IMR-90 (cell line): ENCODE measurements around the gene GRIK3. TPM values are rescaled to one million over a fixed set of nuclear protein-coding genes. Genes with fewer than 3 reads are reported as not detected.

Source experiments
- ATAC-seq: fragments of 200-7000 bp; cut with Tn5 transposase; 2 replicates; pipeline ENCODE4 v1.9.1; 2020; ENCODE audit warnings: low read depth, mild to moderate bottlenecking, moderate library complexity
- BruUV-seq: library from RNA; stranded (reverse); fragments of 400-500 nt; replicated peaks from 2 replicates; lab custom pipeline; 2021; lab: Mats Ljungman, UMichigan
- CTCF ChIA-PET: fragments of 300-600 bp; formaldehyde crosslinking; extraction: SDS; loops from one replicate; lab custom pipeline; 2021; ENCODE audit warnings: antibody characterized with exemption; lab: Yijun Ruan, JAX
- POLR2A ChIA-PET: fragments of 300-600 bp; sonication (Branson Sonifier 250); formaldehyde crosslinking; loops from one replicate; lab custom pipeline; 2022; ENCODE audit warnings: antibody characterized with exemption; ENCODE audit not compliant: unreplicated experiment; lab: Charles Lee
- DNase-seq: peaks from one replicate; pipeline ENCODE4 v3.0.0; 2013
- H2AFZ ChIP-seq: replicated peaks from 2 replicates; pipeline ENCODE3; 2013; ENCODE audit warnings: low read length, mild to moderate bottlenecking; ENCODE audit not compliant: poor library complexity
- H2AK5ac ChIP-seq: 2 replicates; pipeline ENCODE4 v1.6.1; 2013; ENCODE audit warnings: low read depth, low read length, inconsistent platforms
- H2AK9ac ChIP-seq: replicated peaks from 2 replicates; pipeline ENCODE3; 2013; ENCODE audit warnings: mild to moderate bottlenecking, low read depth, low read length, moderate library complexity; ENCODE audit not compliant: poor library complexity
- H2BK120ac ChIP-seq: 2 replicates; pipeline ENCODE4 v1.6.1; 2013; ENCODE audit warnings: low read depth, low read length, inconsistent platforms
- H2BK15ac ChIP-seq: 3 replicates; pipeline ENCODE4 v1.6.1; 2013; ENCODE audit warnings: low read depth, low read length, inconsistent platforms
- H2BK20ac ChIP-seq: 2 replicates; pipeline ENCODE4 v1.6.1; 2013; ENCODE audit warnings: low read depth, mild to moderate bottlenecking, inconsistent platforms, low read length, moderate library complexity
- H2BK5ac ChIP-seq: 2 replicates; pipeline ENCODE4 v1.6.1; 2013; ENCODE audit warnings: mild to moderate bottlenecking, low read depth, low read length, inconsistent platforms; ENCODE audit not compliant: poor library complexity, severe bottlenecking
- H3K14ac ChIP-seq: replicated peaks from 2 replicates; pipeline ENCODE4 v1.6.1; 2013; ENCODE audit warnings: low read depth, low read length, inconsistent platforms
- H3K18ac ChIP-seq: 2 replicates; pipeline ENCODE4 v1.6.1; 2013; ENCODE audit warnings: low read depth, low read length, control low read depth
- H3K23ac ChIP-seq: 2 replicates; pipeline ENCODE4 v1.6.1; 2013; ENCODE audit warnings: low read depth, low read length, inconsistent platforms
- H3K27ac ChIP-seq: 2 replicates; pipeline ENCODE4 v1.5.1; 2013; ENCODE audit warnings: mild to moderate bottlenecking, control low read depth, low read length; ENCODE audit not compliant: insufficient read depth
- H3K27me3 ChIP-seq: 2 replicates; pipeline ENCODE4 v1.6.1; 2013; ENCODE audit warnings: low read length; ENCODE audit not compliant: control insufficient read depth, insufficient read depth
- H3K36me3 ChIP-seq: 2 replicates; pipeline ENCODE4 v1.6.1; 2013; ENCODE audit warnings: low read length, mixed read lengths; ENCODE audit not compliant: control insufficient read depth, insufficient read depth
- H3K4ac ChIP-seq: 2 replicates; pipeline ENCODE4 v1.6.1; 2013; ENCODE audit warnings: low read depth, low read length, inconsistent platforms
- H3K4me1 ChIP-seq: 2 replicates; pipeline ENCODE4 v1.6.1; 2013; ENCODE audit warnings: low read length, mixed read lengths; ENCODE audit not compliant: control insufficient read depth, insufficient read depth
- H3K4me2 ChIP-seq: 2 replicates; pipeline ENCODE4 v1.6.1; 2013; ENCODE audit warnings: low read depth, mild to moderate bottlenecking, control low read depth, low read length, moderate library complexity
- H3K4me3 ChIP-seq: 2 replicates; pipeline ENCODE4 v1.5.1; 2013; ENCODE audit warnings: low read depth, mild to moderate bottlenecking, control low read depth, low read length, moderate library complexity; ENCODE audit not compliant: insufficient read depth
- H3K56ac ChIP-seq: 2 replicates; pipeline ENCODE4 v1.6.1; 2013; ENCODE audit warnings: low read length, inconsistent platforms; ENCODE audit not compliant: insufficient read depth; ENCODE audit errors: extremely low read depth
- H3K79me1 ChIP-seq, 2 experiments: 2 replicates each; pipeline ENCODE4 v1.6.1; 2013; ENCODE audit warnings: low read length in 2 of 2, inconsistent platforms in 1 of 2, low read depth in 1 of 2
- H3K9ac ChIP-seq: 2 replicates; pipeline ENCODE4 v1.6.1; 2013; ENCODE audit warnings: low read depth, low read length, control low read depth
- H3K9me1 ChIP-seq: 2 replicates; pipeline ENCODE4 v1.6.1; 2013; ENCODE audit warnings: low read length, inconsistent platforms; ENCODE audit not compliant: insufficient read depth
- H3K9me3 ChIP-seq: 2 replicates; pipeline ENCODE4 v1.6.1; 2013; ENCODE audit warnings: low read length; ENCODE audit not compliant: control insufficient read depth, insufficient read depth
- H4K20me1 ChIP-seq: 2 replicates; pipeline ENCODE4 v1.6.1; 2013; ENCODE audit warnings: low read length, inconsistent platforms; ENCODE audit not compliant: insufficient read depth
- H4K5ac ChIP-seq: 2 replicates; pipeline ENCODE4 v1.6.1; 2013; ENCODE audit warnings: mild to moderate bottlenecking, low read depth, low read length, control low read depth
- H4K8ac ChIP-seq, 2 experiments: 2 replicates each; pipeline ENCODE4 v1.6.1; 2013; ENCODE audit warnings: low read depth in 2 of 2, low read length in 2 of 2, control low read depth in 1 of 2, inconsistent platforms in 1 of 2
- H4K91ac ChIP-seq: 2 replicates; pipeline ENCODE4 v1.6.1; 2013; ENCODE audit warnings: low read depth, low read length, inconsistent platforms; ENCODE audit not compliant: insufficient read depth
- CEBPB ChIP-seq: IDR thresholded peaks from 2 replicates; pipeline ENCODE4 v1.6.1; 2012; ENCODE audit warnings: low read depth, low read length, improper control_type of control experiment
- CHD1 ChIP-seq: IDR thresholded peaks from 2 replicates; pipeline ENCODE4 v1.6.1; 2012; ENCODE audit warnings: low read depth, low read length, improper control_type of control experiment
- FOS ChIP-seq: fragments of 150-350 bp; IDR thresholded peaks from 2 replicates; pipeline ENCODE4 v1.6.1; 2016; ENCODE audit warnings: low read depth, low read length
- MAFK ChIP-seq: IDR thresholded peaks from 2 replicates; pipeline ENCODE4 v1.6.1; 2012; ENCODE audit warnings: low read depth, low read length, improper control_type of control experiment
- NFE2L2 ChIP-seq: fragments of 150-350 bp; IDR thresholded peaks from 2 replicates; pipeline ENCODE4 v1.6.1; 2016; ENCODE audit warnings: low read depth, mild to moderate bottlenecking, low read length
- RFX5 ChIP-seq: IDR thresholded peaks from 2 replicates; pipeline ENCODE4 v1.8.0; 2012; ENCODE audit warnings: low read depth, mild to moderate bottlenecking, low read length, moderate library complexity
- whole genome bisulfite sequencing, 2 experiments: methylation state at CpG; one replicate each; pipeline versions ENCODE4 v1.1.5 to v1.1.7; 2013; ENCODE audit warnings: missing lambda C conversion rate in 2 of 2; ENCODE audit not compliant: insufficient read length in 1 of 2; ENCODE audit errors: extremely low coverage in 2 of 2; 5-methylcytosine and 5-hydroxymethylcytosine counted together
- dilution Hi-C: fragments of 300-500 bp; cut with HindIII; formaldehyde crosslinking; loops from one replicate; pipeline ENCODE4 v1.14.3; 2018; ENCODE audit warnings: low sequenced_read_pairs; ENCODE audit not compliant: unreplicated experiment
- in situ Hi-C: fragments of 300-500 bp; cut with MboI; formaldehyde crosslinking; loops from 3 replicates; pipeline ENCODE4 v1.14.3; 2019; ENCODE audit warnings: low sequenced_read_pairs, inconsistent platforms, mixed read lengths
- intact Hi-C: fragments of 100-400 bp; cut with micrococcal nuclease; formaldehyde crosslinking; loops from 2 replicates; pipeline ENCODE4 v1.10.0; 2022
- polyA plus RNA-seq, 3 experiments: library from polyadenylated mRNA; depleted of rRNA; stranded (reverse); fragments of >200 nt; gene quantifications; 2 replicates each; pipeline ENCODE4 v1.2.3, GENCODE V29; 2012; ENCODE audit warnings: low replicate concordance in 1 of 3
- total RNA-seq: library from RNA; depleted of rRNA; stranded (reverse); fragments of >200 nt; gene quantifications from 2 replicates; pipeline ENCODE4 v1.2.3, GENCODE V29; 2012
- TF ChIP-seq, protein P1 (sequence below): conservative IDR thresholded peaks from 2 replicates; pipeline ENCODE4 v1.5.1; 2012; ENCODE audit warnings: mild to moderate bottlenecking, low read depth, low read length, improper control_type of control experiment
- TF ChIP-seq, protein P2 (sequence below): fragments of 150-350 bp; IDR thresholded peaks from 2 replicates; pipeline ENCODE4 v1.6.1; 2017; ENCODE audit warnings: mild to moderate bottlenecking, antibody characterized with exemption, low read length, low read depth

The GRIK3 gene
- total and polyA plus RNA-seq, 2 of the 4 experiments (the other 2 are of a cell fraction): not detected

DNA sequence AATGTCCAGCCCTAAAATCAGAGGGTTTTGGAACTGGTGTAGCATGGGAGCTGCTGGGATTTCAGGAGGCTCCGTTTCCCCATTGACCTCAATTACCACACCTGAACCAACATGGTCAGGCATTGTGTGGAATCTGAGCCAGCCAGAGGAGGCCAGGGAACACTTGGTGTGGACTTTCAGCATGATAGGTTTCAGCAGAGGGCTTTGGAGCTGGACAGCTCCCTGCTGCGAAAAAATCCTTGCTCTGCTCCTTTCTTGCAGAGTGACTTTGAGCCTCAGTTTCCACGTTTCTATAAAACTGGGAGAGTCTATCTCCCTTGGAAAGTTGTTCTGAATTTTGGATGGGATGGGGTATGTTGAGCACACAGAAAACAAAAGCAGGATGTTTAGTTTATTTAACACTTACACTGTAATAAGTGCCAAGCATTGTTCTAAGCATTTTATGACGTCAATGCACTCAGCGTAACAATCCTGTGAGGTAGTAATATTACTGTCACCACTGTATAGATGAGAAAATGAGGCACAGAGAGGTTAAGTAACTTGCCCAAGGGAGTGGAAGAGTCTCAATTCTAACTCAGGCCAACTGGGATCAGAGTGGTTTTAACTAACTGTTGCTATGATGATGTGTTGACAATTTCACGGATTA is 168.0 kb downstream of the GRIK3 start:
- WGBS, 2 experiments: 58% methylated on average over 2 of the region's 6 CpGs; no CpG with 5 or more reads in 1 of the 2 experiments
- Histone ChIP-seq H3K4ac (no peak overlapping the region), H3K27ac (no peak overlapping the region), H2BK120ac (no peak overlapping the region), H3K36me3 (no peaks in the 10 kb centered on the region), H3K79me1 (no peaks in the 10 kb centered on the region), H3K4me2 (no peak overlapping the region), H3K23ac (no peak overlapping the region), H3K9ac (no peak overlapping the region), H3K9me3 (no peaks in the 10 kb centered on the region), H2AK5ac (no peak overlapping the region), H3K56ac (no peak overlapping the region), H3K9me1 (no peaks in the 10 kb centered on the region), H3K4me1 (no peaks in the 10 kb centered on the region), H2AFZ (no peak overlapping the region), H2BK20ac (no peak overlapping the region), H2BK15ac (no peak overlapping the region), H4K5ac (no peak overlapping the region), H3K27me3 (no peaks in the 10 kb centered on the region), H2BK5ac (no peak overlapping the region), H4K8ac (no peak overlapping the region), H2AK9ac (no peak overlapping the region), H4K91ac (no peak overlapping the region), H4K20me1 (no peaks in the 10 kb centered on the region), H3K14ac (no peak overlapping the region), H3K4me3 (no peak overlapping the region), H3K18ac (no peak overlapping the region)
- in situ Hi-C loops: no loop called here
- DNase-seq: no peak
- ChIA-PET POLR2A (no interaction called here), CTCF (no interaction called here)
- BruUV-seq: no TSS peak
- ATAC-seq: no peak
- intact Hi-C loops: no loop called here
- dilution Hi-C loops: no loop called here
- TF ChIP-seq, protein P1, sequence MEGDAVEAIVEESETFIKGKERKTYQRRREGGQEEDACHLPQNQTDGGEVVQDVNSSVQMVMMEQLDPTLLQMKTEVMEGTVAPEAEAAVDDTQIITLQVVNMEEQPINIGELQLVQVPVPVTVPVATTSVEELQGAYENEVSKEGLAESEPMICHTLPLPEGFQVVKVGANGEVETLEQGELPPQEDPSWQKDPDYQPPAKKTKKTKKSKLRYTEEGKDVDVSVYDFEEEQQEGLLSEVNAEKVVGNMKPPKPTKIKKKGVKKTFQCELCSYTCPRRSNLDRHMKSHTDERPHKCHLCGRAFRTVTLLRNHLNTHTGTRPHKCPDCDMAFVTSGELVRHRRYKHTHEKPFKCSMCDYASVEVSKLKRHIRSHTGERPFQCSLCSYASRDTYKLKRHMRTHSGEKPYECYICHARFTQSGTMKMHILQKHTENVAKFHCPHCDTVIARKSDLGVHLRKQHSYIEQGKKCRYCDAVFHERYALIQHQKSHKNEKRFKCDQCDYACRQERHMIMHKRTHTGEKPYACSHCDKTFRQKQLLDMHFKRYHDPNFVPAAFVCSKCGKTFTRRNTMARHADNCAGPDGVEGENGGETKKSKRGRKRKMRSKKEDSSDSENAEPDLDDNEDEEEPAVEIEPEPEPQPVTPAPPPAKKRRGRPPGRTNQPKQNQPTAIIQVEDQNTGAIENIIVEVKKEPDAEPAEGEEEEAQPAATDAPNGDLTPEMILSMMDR: no peak
- TF ChIP-seq, protein P2, sequence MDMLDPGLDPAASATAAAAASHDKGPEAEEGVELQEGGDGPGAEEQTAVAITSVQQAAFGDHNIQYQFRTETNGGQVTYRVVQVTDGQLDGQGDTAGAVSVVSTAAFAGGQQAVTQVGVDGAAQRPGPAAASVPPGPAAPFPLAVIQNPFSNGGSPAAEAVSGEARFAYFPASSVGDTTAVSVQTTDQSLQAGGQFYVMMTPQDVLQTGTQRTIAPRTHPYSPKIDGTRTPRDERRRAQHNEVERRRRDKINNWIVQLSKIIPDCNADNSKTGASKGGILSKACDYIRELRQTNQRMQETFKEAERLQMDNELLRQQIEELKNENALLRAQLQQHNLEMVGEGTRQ: no peak
- no peak for TF ChIP-seq FOS
- no peak for TF ChIP-seq RFX5
- TF ChIP-seq CHD1: no peak
- TF ChIP-seq NFE2L2: no peak
- no peak for TF ChIP-seq MAFK
- TF ChIP-seq CEBPB: no peak
